Measurements from ENCODE around the gene MMP17. TPM values are rescaled to one million over a fixed set of nuclear protein-coding genes. Genes with fewer than 3 reads are reported as not detected.

The MMP17 gene
- polyA plus RNA-seq, 6 donors from 2014 or later, result 6.4 to 42.8 (median 10.4) TPM

DNA sequence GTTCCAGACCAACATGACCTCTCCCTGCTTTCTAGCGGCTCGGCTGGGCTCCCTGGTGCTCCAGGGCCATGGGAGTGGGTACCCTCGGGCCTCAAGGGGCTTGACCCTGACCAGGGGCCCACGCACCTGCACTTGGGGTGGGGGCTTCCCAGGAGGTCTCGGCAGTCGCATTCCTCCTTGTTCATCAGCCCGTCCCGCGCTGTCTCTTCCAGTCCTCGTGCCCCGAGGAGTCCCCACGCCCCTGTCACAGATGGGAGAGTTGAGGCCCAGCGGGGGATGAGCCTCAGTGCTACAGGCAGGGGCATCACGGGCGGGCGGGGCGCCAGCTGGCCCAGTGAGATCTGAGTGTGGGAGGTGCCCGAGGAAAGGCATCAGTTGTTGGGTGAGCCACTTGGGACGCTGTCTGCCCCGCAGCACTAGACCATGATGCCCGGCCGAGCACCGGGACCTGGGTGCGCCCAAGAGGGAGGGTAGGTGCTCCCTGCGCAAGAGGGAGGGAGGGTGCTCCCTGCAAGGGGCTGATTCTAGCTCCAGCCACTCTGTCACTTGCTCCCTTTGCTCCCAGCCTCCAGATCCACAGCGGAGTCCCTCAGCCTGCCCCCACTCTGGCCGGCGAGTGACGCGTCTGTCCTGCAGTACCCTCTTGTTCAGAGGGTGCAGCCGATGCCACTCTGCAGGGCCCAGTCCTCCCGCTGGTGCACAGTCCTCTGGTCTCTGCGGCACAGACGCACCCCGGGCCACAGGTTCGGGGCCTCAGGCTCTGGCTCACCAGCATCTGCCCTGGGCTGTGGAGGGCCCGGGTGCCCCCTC, 23.8 kb downstream of the MMP17 start:
- Mint-ChIP-seq H3K9me3 (no peaks in the 10 kb centered on the region), H3K27ac (peak overlapping the region in 1 of 6 donors; percentile 94), H3K36me3 (no peaks in the 10 kb centered on the region), H3K27me3 (peaks cover 0 to 12% (median 11%) of the 10 kb centered on the region in 3 donors), H3K4me3 (no peak overlapping the region), H3K4me1 (peaks cover 8 to 20% (median 18%) of the 10 kb centered on the region in 3 donors)
- ATAC-seq (ENCODE audit: low read depth in 2 of 2), result no peak
- DNase-seq, result no peak

DNA sequence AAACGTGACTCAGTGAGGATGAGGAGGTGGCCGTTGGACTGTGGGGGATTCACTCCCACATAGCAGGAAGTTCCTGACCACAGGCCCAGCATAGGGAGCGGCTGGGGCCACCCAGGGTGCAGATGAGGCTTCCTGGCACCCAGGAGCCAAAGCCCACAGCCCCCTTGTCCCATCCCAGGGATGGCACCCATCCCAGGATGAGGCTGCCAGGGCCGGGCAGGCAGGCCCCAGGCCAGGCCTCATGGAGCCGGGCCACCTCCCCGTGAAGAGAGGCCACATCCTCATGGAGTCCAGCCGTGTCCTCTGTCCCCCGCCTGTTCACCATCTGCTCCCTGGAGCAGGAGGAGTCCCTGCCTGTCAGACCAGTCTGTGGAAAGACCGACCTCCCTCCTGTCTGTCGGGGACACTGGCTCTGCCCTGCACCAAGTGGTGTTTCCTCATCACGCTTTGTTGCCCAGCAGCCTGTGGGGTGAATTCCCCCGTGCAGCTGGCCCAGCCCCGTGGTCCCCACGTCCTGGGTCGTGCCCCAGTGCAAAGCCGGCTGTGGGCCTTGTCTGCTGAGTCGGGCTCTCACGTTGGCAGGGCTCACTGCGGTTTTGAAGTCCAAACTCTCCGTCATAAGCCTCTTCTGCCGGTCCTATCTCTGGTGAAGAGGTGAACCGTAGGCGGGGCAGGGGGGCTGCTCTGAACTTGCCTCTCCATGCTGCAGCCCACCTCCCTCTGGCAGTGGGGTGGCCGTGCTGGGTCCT, 24.5 kb downstream of the MMP17 start:
- peaks cover 0 to 20% (median 19%) of the 10 kb centered on the region in 3 donors for H3K27me3 Mint-ChIP-seq
- no peaks in the 10 kb centered on the region for H3K36me3 Mint-ChIP-seq
- peaks cover 11 to 22% (median 20%) of the 10 kb centered on the region in 3 donors for H3K4me1 Mint-ChIP-seq
- peak; percentile 64 to 70 for ATAC-seq (ENCODE audit: low read depth in 2 of 2)
- H3K4me3 Mint-ChIP-seq, result peak overlapping the region in 1 of 8 donors; percentile 52
- DNase-seq, result peak; percentile 39
- H3K27ac Mint-ChIP-seq, result peak overlapping the region in 2 of 6 donors; percentile 50 to 94
- H3K9me3 Mint-ChIP-seq, result no peaks in the 10 kb centered on the region

DNA sequence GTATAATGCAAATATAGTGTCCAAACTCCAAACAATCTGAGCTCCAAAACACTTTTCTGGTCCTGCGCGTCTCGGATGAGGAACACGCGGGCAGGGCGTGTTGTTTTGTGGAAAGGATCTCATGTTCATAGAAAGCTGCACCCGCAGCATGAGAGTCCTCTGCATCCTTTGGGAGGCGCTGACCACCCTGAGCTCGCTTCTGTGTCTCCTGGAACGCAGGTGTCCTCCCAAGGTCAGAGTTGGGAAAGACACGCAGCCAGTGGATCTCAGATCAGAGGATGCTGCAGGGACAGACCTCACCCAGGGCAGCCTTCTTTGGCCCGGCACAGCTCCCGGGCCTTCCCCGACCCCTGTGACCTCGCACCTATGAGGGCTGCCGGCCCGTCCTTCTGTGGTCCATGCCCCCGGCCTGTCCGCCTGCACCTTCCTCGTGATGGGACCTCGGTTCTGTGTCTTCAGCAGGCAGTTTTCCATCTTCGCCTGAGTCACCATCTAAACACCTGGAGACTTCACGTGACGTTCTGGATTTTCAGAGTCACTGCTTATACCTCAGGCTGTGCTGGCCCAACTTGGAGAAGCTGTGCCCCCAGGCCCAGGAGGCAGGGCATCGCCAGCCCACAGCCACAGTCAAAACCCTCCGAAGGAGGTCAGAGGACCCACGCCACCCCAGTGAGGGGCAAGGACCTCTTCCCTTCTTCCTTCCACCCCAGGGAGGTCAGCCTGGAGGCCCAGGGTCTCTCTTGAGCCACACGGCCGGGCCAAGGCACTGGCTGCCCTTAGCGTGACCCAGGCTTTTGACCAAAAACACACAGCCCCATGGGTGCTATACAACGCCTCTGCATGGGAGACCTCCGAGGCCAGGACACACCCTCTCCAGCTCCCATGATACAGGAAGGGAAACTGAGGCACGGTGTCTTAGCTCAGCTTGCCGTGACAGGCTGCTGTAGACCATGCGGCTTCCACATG, 25.9 kb downstream of the MMP17 start:
- no peak for ATAC-seq (ENCODE audit: low read depth in 2 of 2)
- no peak for DNase-seq
- no peaks in the 10 kb centered on the region for H3K9me3 Mint-ChIP-seq
- H3K4me3 Mint-ChIP-seq, result peak overlapping the region in 1 of 8 donors; percentile 70
- no peak overlapping the region for H3K27ac Mint-ChIP-seq
- peaks cover 14 to 26% (median 24%) of the 10 kb centered on the region in 3 donors for H3K4me1 Mint-ChIP-seq
- peaks cover 0 to 32% (median 28%) of the 10 kb centered on the region in 3 donors for H3K27me3 Mint-ChIP-seq
- H3K36me3 Mint-ChIP-seq, result no peaks in the 10 kb centered on the region

DNA sequence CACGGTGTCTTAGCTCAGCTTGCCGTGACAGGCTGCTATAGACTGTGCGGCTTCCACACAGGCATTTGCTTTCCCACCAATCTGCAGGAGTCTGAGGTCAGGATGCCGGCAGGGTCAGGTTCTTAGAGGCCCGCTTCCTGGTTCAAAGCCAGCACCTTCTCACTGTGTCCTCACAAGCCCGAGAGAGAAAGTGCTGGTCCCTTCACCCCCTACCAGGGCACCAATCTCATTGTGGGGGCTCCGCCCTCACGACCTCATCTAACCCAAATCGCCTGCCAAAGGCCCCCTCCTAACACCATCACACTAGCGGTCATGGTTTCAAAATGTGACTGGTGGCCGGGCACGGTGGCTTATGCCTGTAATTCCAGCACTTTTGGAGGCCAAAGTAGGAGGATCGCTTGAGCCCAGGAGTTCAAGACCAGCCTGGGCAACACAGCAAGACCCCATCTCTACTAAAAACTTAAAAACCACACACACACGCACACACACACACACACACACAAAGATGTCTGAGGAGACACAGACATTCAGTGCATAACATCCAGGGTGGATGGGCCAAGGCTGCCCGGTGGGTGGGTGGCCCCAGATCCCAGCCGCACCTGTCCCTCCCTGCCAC, 26.8 kb downstream of the MMP17 start:
- no peak for DNase-seq
- Mint-ChIP-seq H3K36me3 (no peaks in the 10 kb centered on the region), H3K4me3 (no peak overlapping the region), H3K27ac (no peak overlapping the region), H3K9me3 (no peaks in the 10 kb centered on the region), H3K4me1 (peaks cover 14 to 26% (median 24%) of the 10 kb centered on the region in 3 donors), H3K27me3 (peaks cover 0 to 32% (median 29%) of the 10 kb centered on the region in 3 donors)
- ATAC-seq (ENCODE audit: low read depth in 2 of 2), result no peak

DNA sequence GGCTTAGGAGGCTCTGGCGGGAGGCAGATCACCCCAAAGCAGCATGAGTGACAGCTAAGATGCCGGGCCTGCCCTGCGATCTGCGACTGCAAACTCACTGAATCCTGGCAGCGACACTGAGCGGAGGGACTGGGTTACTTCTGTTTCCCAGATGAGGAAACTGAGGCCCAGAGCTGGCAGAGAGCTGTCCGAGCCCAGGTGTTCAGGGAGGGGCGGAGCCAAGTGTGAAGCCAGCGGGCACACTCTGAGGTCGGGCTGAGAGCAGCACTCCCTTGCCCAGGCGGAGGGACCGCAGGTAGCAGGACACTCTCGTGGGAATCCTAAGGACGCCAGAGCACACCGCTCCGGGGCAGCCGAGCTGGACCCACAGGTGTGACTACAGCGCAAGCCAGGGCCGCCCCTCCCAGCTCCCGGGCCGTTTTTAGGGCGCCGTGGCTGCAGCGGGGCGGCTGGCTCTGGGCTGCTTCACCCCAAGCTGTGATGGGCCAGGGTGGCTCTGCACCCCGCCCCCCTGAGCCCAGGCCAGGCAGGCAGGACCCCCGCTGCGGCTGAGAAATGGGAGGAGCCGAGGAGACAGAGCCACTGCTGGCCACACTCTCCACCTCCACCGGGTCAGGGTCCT, 27.4 kb downstream of the MMP17 start:
- Mint-ChIP-seq H3K36me3 (no peaks in the 10 kb centered on the region), H3K27ac (peak overlapping the region in 1 of 6 donors; percentile 44), H3K27me3 (peaks cover 0 to 37% (median 36%) of the 10 kb centered on the region in 3 donors), H3K9me3 (no peaks in the 10 kb centered on the region), H3K4me1 (peaks cover 14 to 26% (median 24%) of the 10 kb centered on the region in 3 donors), H3K4me3 (no peak overlapping the region)
- ATAC-seq (ENCODE audit: low read depth in 2 of 2) (no peak), DNase-seq (no peak)

DNA sequence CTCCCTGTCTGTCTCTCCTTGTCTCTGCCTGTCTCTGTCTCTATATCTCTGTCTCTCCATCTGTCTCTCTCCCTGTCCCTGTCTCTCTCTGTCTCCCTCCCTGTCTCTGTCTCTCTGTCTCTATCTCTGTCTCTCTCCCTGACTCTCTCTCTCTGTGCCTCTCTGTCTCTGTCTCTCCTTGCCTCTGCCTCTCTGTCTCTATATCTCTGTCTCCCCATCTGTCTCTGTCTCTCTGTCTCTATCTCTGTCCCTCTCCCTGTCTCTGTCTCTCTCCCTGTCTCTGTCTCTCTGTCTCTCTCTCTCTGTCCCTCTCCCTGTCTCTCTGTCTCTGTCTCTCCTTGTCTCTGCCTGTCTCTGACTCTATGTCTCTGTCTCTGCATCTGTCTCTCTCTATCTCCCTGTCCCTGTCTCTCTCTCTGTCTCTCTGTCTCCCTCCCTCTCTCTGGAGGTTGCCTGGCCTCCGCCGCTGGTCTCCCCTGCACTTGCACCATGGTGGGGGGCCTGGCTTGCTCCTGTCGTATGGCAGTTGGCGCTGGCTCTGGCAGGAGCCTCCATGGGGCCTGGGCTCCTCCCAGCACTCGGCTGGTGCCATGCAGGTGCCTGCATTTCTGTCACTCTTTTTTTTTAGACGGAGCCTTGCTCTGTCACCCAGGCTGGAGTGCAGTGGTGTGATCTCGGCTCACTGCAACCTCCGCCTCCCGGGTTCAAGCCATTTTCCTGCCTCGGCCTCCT, 28.3 kb downstream of the MMP17 start:
- Mint-ChIP-seq H3K27me3 (peaks cover 0 to 46% (median 43%) of the 10 kb centered on the region in 3 donors), H3K4me1 (peaks cover 14 to 26% (median 24%) of the 10 kb centered on the region in 3 donors), H3K9me3 (no peaks in the 10 kb centered on the region), H3K27ac (peak overlapping the region in 4 of 6 donors; percentile 31 to 98 (median 62)), H3K36me3 (no peaks in the 10 kb centered on the region), H3K4me3 (peak overlapping the region in 2 of 8 donors; percentile 12 to 71)
- ATAC-seq (ENCODE audit: low read depth in 2 of 2) (no peak), DNase-seq (no peak)

DNA sequence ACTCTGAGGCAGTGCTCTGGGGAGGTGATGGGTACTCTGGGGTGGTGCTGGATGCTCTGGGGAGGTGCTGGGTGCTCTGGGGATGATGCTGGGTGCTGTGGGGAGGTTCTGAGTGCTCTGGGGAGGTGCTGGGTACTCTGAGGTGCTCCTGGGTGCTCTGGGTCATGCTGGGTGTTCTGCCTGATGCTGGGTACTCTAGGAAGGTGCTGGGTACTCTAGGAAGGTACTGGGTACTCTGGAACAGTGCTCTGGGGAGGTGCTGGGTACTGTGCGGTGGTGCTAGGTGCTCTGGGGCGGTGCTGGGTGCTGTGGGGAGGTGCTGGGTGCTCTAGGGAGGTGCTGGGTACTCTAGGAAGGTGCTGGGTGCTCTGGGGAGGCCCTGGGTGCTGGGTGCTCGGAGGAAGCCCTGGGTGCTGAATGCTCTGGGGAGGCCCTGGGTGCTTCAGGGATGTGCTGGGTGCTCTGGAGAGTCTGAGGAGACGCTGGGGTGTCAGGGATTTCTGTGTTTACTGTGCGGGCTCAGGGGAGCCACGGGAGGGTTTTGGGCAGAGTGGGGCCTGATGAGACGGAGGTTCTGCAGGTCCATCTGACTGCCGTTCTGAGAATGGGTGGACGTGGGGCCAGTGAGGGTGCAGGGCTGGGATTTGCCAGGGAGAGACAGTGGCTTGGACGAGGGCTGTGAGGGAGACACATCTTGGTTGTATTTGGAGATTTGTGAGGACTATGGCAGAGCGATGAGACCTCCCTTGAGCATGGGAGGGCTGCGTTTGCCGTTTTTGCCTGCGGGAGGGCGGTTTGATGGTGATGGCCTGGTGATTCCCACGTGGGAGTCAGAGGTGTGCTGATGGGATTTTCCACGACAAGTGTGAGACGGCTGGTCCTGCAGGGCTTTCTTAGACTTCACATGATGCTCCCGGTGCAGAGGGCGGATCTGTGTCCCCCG, 30.0 kb downstream of the MMP17 start:
- Mint-ChIP-seq H3K27ac (peak overlapping the region in 1 of 6 donors; percentile 56), H3K4me3 (no peak overlapping the region)
- no peak for ATAC-seq (ENCODE audit: low read depth in 2 of 2)

DNA sequence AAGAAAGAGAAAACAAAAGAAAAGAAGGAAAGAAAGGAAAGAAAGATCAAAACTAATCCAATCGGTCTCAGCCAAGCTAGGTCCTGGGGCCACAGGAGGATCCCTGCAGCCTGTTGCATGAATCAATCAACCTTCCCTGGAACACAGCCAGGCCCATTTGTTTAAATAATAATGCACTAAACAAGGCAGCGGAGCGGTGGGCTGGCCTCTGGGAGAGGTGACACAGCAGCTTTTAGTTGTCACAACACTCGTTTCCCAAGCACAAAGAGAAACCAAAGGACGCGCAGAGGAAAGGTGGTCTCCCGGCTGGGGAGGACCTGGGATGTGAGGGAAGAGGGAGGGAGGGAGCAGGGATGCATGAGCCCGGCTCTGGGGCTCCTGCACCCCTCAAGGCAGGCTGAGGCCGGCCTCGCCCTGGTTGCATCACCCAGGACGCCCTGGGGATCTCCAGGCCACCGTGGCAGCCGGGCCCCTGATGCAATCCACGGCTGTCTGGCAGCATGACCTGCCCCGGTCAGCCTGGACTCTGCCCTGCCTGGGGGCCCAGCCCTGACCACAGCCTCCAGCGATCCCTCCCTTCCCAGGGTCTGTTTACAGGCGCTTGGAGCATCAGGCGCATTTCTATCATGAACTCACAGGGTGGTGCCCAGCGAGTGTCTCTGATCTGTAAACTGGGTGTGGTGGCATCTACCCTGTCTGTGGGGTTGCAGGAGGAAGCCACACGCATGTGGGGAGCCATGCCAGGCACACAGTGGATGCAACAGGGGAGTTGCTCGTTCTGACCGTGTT, 32.5 kb downstream of the MMP17 start:
- Mint-ChIP-seq H3K36me3 (no peaks in the 10 kb centered on the region), H3K9me3 (no peaks in the 10 kb centered on the region), H3K4me3 (no peak overlapping the region), H3K27me3 (peaks cover 0 to 53% (median 48%) of the 10 kb centered on the region in 3 donors), H3K4me1 (peaks cover 10 to 18% (median 17%) of the 10 kb centered on the region in 3 donors), H3K27ac (peak overlapping the region in 1 of 6 donors; percentile 14)
- ATAC-seq (ENCODE audit: low read depth in 2 of 2), result no peak
- no peak for DNase-seq

More for the DNA sequence above, 30.0 kb downstream of the MMP17 start:
- no peak for DNase-seq
- Mint-ChIP-seq H3K36me3 (no peaks in the 10 kb centered on the region), H3K27me3 (peaks cover 0 to 53% (median 48%) of the 10 kb centered on the region in 3 donors), H3K9me3 (no peaks in the 10 kb centered on the region), H3K4me1 (peaks cover 18 to 21% (median 19%) of the 10 kb centered on the region in 3 donors)

DNA sequence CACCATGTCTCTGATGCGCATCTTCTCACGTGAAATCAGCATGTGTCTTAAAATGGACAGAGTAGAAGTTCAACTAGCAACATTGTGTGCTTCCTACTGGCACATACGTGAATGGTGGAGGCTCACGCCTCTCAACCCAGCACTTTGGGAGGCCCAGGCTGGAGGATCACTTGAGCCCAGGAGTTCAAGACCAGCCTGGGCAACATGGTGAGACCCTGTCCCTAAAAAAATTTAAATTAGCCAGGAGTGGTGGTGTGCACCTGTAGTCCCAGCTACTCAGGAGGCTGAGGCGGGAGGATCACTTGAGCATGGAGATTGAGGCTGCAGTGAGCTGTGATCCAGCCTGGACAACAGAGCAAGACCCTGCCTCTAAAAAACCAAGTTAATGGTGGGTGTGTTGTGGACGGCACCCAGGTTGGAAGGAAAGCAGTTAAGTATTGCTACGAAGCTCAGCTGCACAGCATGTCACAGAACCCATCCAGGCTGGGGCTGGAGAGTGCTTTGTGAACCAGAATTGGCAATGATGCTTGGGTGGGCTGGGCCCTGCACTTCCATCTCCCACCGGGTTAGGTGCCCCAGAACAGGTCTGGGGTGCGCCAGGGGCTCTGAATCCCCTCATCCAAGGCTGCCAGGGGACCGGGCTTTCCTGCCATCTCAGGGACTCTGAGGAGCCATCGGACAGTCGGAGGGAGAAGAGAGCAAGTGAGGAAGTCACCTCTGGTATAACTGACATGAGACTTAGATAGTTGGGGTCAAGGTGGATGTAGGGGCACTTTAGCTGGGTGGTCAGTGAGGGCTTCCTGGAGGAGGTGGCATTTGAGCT, 33.3 kb downstream of the MMP17 start:
- H3K9me3 Mint-ChIP-seq, result no peaks in the 10 kb centered on the region
- H3K4me1 Mint-ChIP-seq, result peaks cover 5 to 12% (median 11%) of the 10 kb centered on the region in 3 donors
- peak overlapping the region in 1 of 8 donors; percentile 44 for H3K4me3 Mint-ChIP-seq
- H3K27ac Mint-ChIP-seq, result peak overlapping the region in 2 of 6 donors; percentile 37 to 68
- no peaks in the 10 kb centered on the region for H3K36me3 Mint-ChIP-seq
- ATAC-seq (ENCODE audit: low read depth in 2 of 2) (no peak), DNase-seq (no peak)
- H3K27me3 Mint-ChIP-seq, result peaks cover 0 to 46% (median 42%) of the 10 kb centered on the region in 3 donors

DNA sequence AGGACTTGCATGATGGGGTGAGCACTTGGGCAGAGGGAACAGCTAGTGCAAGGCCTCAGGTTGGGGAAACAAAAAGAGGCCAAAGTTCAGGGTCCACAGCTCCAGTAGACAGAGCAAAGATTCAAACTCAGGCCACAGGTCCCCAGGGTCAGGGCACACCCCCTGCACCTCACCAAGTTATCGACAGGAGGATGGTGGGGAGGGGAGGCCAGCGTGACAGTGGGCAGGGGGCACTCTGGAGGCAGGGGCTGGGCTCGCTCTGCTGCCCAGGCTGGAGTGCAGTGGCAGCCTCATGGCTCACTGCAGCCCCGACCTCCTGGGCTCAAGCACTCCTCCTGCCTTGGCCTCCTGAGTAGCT, 33.9 kb downstream of the MMP17 start:
- Mint-ChIP-seq H3K27me3 (peaks cover 0 to 40% (median 36%) of the 10 kb centered on the region in 3 donors), H3K9me3 (no peaks in the 10 kb centered on the region), H3K4me3 (no peak overlapping the region), H3K36me3 (no peaks in the 10 kb centered on the region), H3K27ac (peak overlapping the region in 1 of 6 donors; percentile 37), H3K4me1 (peaks cover 4 to 10% (median 8%) of the 10 kb centered on the region in 3 donors)
- DNase-seq (no peak), ATAC-seq (ENCODE audit: low read depth in 2 of 2) (no peak)

Measured in naive B cell (primary cell).